GM10248 (cell line): ENCODE data around the gene ANTXR1.

Experiments used
- CTCF ChIA-PET: fragments of 300-600 bp; sonication (Branson Sonifier 250); formaldehyde crosslinking; extraction: SDS; loops from one replicate; lab custom pipeline; 2021; ENCODE audit warnings: antibody characterized with exemption; lab: Yijun Ruan, JAX
- POLR2A ChIA-PET: fragments of 350-650 bp; sonication (Branson Sonifier 250); formaldehyde crosslinking; extraction: SDS; loops from one replicate; lab custom pipeline; 2020; ENCODE audit warnings: antibody characterized with exemption; lab: Yijun Ruan, JAX
- DNase-seq: peaks from one replicate; pipeline ENCODE4 v3.0.0; 2012; ENCODE audit errors: extremely low spot score
- TF ChIP-seq, protein P1 (sequence below): IDR thresholded peaks from 2 replicates; pipeline ENCODE4 v1.5.1; 2012; ENCODE audit warnings: mild to moderate bottlenecking, low read depth; ENCODE audit errors: extremely low read depth, missing control alignments, control extremely low read depth

Gene ANTXR1

DNA sequence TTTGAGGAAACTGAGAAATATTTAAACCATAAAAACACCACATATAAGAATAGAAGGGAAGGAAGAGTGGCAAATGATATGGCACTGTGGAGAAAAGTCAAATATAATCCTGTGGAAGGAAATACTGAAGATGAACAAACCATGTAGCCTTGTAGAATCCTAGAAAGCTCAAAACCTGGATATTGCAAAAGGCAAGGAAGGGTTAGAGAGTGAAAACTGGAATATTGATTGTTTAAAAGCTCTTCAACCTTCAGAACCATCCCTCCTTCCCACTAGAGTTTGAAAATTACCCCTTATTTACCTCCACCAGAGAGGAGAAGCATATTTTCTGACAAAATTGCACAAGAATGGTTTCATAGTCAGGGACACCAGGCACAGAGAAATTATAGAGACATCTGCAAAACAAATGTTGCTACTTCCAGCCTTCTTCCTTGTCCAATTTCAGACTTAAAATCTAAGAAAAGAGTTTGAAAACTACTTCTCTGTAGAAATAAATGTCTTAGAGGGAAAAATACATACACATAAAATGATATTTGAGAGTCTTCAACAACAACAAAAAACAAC, 48.0 kb downstream of the ANTXR1 start:
- ChIA-PET POLR2A (no interaction called here), CTCF (interaction anchor here (1.7 kb wide), 1 partner anchor 21 kb away, joined by 3 read pairs; no protein-coding TSS in a partner anchor)
- TF ChIP-seq, protein P1, sequence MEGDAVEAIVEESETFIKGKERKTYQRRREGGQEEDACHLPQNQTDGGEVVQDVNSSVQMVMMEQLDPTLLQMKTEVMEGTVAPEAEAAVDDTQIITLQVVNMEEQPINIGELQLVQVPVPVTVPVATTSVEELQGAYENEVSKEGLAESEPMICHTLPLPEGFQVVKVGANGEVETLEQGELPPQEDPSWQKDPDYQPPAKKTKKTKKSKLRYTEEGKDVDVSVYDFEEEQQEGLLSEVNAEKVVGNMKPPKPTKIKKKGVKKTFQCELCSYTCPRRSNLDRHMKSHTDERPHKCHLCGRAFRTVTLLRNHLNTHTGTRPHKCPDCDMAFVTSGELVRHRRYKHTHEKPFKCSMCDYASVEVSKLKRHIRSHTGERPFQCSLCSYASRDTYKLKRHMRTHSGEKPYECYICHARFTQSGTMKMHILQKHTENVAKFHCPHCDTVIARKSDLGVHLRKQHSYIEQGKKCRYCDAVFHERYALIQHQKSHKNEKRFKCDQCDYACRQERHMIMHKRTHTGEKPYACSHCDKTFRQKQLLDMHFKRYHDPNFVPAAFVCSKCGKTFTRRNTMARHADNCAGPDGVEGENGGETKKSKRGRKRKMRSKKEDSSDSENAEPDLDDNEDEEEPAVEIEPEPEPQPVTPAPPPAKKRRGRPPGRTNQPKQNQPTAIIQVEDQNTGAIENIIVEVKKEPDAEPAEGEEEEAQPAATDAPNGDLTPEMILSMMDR: no peak
- no peak for DNase-seq

DNA sequence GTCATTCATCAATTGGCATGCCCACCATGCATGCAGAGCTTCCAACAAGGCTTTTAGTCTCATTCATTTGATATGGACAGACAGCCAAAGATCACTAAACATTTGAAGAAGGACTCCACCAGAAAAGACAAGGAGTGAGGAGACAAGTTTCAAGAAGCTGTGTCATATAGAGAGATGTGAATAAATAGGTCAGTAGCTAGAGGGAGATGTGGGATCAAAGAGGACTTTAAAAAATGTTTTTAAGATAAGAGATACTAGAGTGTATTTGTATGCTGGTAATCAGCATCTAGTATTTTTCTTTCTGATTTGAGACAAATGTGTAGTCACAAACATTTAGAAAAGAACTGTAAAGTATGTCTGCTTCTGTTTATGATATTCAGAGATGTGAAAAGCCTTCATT, 48.5 kb downstream of the ANTXR1 start:
- POLR2A ChIA-PET: no interaction called here
- no peak for DNase-seq
- TF ChIP-seq, protein P1: no peak
- CTCF ChIA-PET: interaction anchor here (1.7 kb wide), 1 partner anchor 20 kb away, joined by 3 read pairs; no protein-coding TSS in a partner anchor

DNA sequence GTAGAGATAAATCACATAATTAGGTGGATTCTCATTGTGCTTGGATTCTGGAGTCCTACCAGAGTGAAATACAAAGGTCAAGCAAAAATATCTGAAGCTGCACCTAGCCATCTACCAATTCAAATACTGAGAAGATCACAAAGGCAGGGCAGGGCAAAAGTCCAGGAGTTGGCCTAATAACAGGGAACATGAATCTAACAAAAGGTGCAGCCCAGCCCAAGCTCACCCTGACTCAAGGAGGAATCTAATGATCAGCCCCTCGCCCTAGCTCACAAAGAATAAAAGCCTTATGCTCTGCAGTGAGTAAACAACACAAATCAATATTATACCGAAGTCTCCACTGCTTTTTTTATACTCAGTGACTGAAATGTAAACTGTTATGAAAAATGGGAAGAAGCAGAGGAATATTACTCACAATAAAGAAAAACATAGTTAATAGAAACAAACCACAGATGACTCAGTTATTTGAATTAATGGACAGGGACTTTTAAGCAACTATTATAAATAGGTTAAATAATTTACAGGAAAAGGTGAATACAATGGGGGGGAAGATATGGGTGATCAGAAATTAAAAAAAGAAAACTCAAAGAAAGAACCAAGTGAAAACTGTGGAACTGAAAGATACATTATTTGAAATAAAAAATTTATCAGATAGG, 49.5 kb downstream of the ANTXR1 start:
- DNase-seq: no peak
- ChIA-PET CTCF (interaction anchor here (1.7 kb wide), 1 partner anchor 19 kb away, joined by 3 read pairs; no protein-coding TSS in a partner anchor), POLR2A (no interaction called here)
- TF ChIP-seq, protein P1: no peak

DNA sequence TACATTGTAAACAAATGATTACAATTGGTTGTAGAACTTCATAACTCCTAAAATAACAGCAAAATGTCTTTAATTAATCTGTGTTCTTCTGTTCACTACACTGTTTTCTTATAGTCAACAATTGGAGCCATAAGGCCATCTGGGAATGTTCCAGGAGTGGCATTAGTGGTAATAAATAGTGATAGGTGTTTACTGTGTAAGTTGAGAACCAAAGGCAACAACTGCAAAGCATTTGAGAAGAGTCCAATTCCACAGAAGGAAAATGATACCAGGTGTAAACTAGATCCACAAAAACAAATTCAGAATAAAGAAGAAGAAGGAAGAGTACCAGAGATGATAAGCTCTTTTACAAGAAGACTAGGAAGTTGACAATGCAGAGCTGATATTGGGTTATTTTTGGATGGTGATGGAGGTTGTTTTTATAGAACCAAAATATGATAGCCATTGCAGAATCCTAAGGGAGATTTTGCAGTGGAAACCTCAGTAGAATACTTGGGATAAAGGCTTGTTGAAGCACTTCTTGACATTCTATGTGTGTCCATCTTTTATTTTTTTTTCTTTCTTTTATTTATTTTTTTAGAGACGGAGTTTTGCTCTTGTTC, 52.9 kb downstream of the ANTXR1 start:
- no peak for DNase-seq
- CTCF ChIA-PET: interaction anchor here (1.0 to 2.8 kb wide), 3 partner anchors 8 to 16 kb away, joined by 3 to 8 read pairs (median 3); no protein-coding TSS in a partner anchor
- POLR2A ChIA-PET: no interaction called here
- TF ChIP-seq, protein P1: no peak

DNA sequence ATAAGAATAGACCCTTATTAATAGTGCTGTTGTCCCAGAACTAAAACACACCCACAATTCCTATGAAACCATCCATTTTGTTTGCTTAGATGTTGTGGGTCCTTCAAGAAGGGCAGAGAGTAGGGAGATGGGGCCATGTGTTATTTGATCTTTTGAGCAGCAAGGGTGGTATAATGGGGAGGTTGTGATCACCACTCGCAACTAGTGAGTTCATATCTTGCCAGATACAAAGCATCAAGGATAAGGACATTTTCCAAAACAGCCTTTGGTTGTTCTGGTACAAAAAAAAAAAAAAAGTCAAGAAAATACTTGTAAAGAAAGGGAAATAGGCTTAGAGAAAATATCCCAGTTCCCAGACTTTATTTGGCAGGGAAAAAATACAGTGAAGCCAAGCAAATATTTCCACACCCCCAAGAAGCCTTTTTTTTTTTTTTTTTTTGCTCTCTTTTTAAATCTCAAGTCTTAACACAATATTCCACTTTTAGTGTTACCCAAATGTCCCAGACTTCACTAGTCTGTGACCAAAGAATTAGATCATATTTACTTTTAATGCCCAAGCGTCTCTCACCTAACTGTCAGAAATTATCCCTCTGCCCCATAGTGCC, 54.1 kb downstream of the ANTXR1 start:
- ChIA-PET POLR2A (no interaction called here), CTCF (interaction anchor here (1.4 kb wide), 1 partner anchor 16 kb away, joined by 4 read pairs; no protein-coding TSS in a partner anchor)
- no peak for DNase-seq
- TF ChIP-seq, protein P1: no peak

DNA sequence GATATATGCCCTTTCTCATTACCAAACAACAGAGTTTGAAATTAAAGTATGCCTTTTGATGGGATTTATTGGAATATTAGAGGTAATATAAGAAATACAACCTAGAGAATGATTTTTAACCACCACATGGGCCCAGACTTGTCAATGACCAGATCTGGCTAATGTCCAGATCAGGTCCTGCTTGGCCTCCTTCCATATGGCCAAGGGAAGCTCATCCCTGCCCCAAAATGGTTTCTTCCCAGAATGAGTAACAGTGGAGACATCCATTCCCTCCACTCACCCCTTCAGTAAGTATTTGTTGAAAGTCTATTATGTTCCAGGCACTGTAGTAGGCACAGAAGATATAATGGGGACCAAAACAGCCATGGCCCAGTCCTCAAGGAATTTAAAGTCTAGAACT, 54.9 kb downstream of the ANTXR1 start:
- CTCF ChIA-PET: interaction anchor here (1.4 kb wide), 1 partner anchor 15 kb away, joined by 4 read pairs; no protein-coding TSS in a partner anchor
- POLR2A ChIA-PET: no interaction called here
- TF ChIP-seq, protein P1: no peak
- DNase-seq: no peak
